Fibroblast of the aortic adventitia (primary cell): Measurements from ENCODE around the gene PRKAG2. TPM values are rescaled to one million over a fixed set of nuclear protein-coding genes. Genes with fewer than 3 reads are reported as not detected.

ENCODE experiments used
- DNase-seq: peaks from one replicate; pipeline ENCODE4 v3.0.0-alpha.2; 2010; ENCODE audit warnings: low read depth
- H3K4me3 ChIP-seq: 2 replicates; pipeline ENCODE4 v1.5.1; 2011; ENCODE audit warnings: low read depth, mild to moderate bottlenecking, control low read depth, low read length, moderate library complexity
- CTCF ChIP-seq: IDR thresholded peaks from 2 replicates; pipeline ENCODE4 v1.5.1; 2011; ENCODE audit warnings: mild to moderate bottlenecking, low read length, control low read depth, inconsistent platforms; ENCODE audit not compliant: insufficient read depth
- total RNA-seq: library from RNA; depleted of rRNA; stranded (reverse); fragments of >200 nt; gene quantifications from 2 replicates; pipeline ENCODE4 v1.2.3, GENCODE V29; 2012; ENCODE audit warnings: low replicate concordance

Gene PRKAG2
- total RNA-seq, 1 donor: 10.0 TPM

GRCh38 chr7:151838072-151838471 lies 38.8 kb downstream of the PRKAG2 start:
- TF ChIP-seq CTCF: no peak
- no peak for DNase-seq
- no peak overlapping the region for H3K4me3 ChIP-seq

GRCh38 chr7:151837285-151838042 lies 39.5 kb downstream of the PRKAG2 start:
- TF ChIP-seq CTCF: no peak
- H3K4me3 ChIP-seq: no peak overlapping the region

GRCh38 chr7:151836927-151837205 lies 40.0 kb downstream of the PRKAG2 start:
- TF ChIP-seq CTCF: no peak
- no peak overlapping the region for H3K4me3 ChIP-seq
- DNase-seq: no peak

More at GRCh38 chr7:151837285-151838042, 39.5 kb downstream of the PRKAG2 start:
- no peak for DNase-seq

GRCh38 chr7:151836191-151836926 lies 40.6 kb downstream of the PRKAG2 start:
- DNase-seq: no peak
- H3K4me3 ChIP-seq: no peak overlapping the region
- no peak for TF ChIP-seq CTCF

GRCh38 chr7:151835636-151836035 lies 41.3 kb downstream of the PRKAG2 start:
- no peak for TF ChIP-seq CTCF
- H3K4me3 ChIP-seq: no peak overlapping the region
- no peak for DNase-seq

GRCh38 chr7:151834271-151835035 lies 42.5 kb downstream of the PRKAG2 start:
- no peak for TF ChIP-seq CTCF
- no peak overlapping the region for H3K4me3 ChIP-seq
- no peak for DNase-seq
